ENCODE measurements around the gene RPS25.
"Not testable (repeated sequence)": the region's sequence is repeated elsewhere in the genome, so short reads cannot be mapped to it uniquely, and the experiment has no call there.

RPS25 gene

GRCh38 chr11:119018074-119018938, at the start of gene RPS25, which contains the start of gene TRAPPC4:
TSS of gene RPS25 (minus strand) at chr11:119018343. CDS start at chr11:119018284, 59 bp downstream.
TSS of gene TRAPPC4 (plus strand) at chr11:119018766. CDS start at chr11:119018796, 30 bp downstream.
- DNase-seq (ENCODE audit: low read depth) = peak; percentile 93

DNA sequence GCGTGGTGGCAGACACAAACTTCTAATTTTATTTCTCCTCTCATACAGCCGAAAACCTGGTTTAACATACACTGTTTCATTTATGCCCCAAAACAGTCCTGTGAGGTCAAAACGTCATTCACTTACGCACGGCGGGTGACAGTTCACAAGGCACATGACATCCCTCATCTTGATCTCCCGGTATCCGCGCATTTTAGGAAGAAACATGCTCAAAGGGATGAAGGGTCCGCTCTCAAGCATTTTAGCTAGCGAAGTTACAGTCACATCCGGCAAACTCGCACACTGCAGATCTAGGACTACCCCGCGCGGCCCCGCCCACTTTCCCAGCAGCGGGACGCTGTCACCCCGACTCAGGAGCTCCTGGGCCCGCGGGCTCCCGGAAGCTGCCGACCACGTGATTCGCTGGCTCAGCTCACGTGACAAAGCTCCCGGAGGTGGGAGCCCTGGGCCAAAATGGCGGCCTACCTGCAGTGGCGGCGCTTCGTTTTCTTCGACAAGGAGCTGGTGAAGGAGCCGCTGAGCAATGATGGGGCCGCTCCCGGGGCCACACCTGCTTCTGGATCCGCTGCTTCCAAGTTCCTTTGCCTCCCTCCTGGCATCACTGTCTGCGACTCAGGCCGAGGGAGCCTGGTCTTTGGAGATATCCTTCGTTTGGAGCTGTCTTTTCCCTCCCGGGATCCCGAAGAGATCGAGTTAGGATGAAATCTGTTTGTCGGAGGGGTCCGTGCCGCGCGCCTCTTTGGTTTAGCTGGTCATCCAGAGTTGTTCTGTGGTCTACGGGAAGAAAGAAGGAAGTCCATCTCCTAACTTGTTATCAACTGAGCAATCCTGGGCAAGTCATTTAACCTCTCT, 49.5 kb upstream of the RPS25 start, which contains the start of gene VPS11:
Gene VPS11 (plus strand): TSS at position 448 of the 852 bp plus-strand sequence. CDS start 6 bp downstream, at position 454.
- DNase-seq (ENCODE audit: low read depth) = peak; percentile 95

DNA sequence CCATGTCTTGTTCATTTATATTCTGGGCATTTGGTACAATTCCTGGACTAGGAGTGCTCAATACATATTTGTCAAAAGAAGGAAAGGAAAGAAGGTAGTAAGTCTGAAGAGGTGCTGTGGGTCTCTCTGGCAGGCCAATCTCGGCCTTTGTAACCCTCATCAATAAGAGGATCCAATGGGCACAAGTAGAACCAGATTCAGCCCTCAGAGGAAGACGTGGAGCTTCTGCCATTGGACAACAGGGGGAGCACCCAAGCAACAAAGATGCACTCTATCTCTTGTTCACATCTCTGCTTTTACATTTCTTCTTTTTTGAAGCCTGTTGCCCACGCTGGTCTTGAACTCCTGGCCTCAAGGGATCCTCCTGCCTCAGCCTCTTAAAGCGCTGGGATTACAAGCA, 47.2 kb upstream of the RPS25 start:
- DNase-seq (ENCODE audit: low read depth) = peak; percentile 22

GRCh38 chr11:119062779-119063178, 44.6 kb upstream of the RPS25 start:
- DNase-seq (ENCODE audit: low read depth) = peak; percentile 64

DNA sequence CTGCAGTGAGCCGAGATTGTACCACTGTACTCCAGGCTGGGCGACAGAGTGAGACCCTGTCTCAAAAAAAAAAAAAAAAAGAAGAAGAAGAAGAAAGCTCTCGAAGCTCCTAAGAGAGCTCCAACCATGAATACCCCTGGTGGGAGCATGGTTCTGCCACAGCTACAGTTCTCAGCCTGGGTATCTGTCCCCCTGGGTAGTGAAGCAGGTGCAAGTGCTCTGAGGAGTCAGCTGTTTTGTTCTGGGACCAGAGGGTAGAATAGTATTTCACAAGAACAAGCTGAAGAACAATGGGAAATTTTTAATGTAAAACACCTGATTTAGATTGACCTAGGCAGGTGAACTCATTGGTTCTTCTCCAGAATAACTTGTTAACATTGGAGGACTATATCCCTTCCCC, 43.1 kb upstream of the RPS25 start:
- no peak for DNase-seq (ENCODE audit: low read depth)

DNA sequence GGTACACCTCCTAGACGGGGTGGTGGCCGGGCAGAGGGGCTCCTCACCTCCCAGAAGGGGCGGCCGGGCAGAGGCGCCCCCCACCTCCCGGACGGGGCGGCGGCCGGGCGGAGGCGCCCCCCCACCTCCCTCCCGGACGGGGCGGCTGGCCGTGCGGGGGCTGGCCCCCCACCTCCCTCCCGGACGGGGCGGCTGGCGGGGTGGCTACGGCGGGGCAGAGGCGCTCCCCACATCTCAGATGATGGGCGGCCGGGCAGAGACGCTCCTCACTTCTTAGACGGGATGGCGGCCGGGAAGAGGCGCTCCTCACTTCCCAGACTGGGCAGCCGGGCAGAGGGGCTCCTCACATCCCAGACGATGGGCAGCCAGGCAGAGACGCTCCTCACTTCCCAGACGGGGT, 41.0 kb upstream of the RPS25 start:
- DNase-seq (ENCODE audit: low read depth) = not testable (repeated sequence)

- peak; percentile 95 for DNase-seq (ENCODE audit: low read depth)
Observed at GRCh38 chr11:119057000-119057769, 39.0 kb upstream of the RPS25 start, which contains the start of gene HYOU1. TSS of gene HYOU1 (minus strand) at chr11:119057205. CDS start at chr11:119056160, 1,045 bp downstream.

DNA sequence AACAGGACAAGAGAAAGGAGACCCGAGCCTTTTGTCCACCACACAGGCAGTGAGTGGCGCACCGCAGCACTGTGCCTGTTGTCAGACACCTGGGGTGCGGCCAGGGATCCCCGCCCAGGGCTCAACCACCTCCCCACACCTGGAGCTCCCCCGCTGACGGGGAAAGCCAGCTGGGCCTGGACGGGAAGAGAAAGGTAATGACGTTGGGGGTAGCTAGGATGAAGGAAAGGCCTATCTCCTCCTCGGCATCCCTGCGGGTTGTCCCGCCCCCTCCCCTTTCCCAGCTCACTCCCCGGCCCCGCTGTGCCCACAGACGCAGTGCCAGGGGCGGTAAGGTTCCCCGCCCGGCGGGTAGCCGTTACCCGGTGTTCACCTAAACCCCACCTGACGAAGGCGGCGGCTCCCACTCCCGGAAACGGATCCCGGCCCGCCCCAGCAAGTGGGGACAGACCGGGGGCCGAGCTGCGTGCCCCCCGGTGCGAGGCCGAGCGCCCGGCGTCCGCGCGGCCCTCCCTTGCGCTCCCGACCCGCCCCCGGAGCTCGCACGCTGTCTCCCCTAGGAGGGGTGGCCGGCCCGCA, 38.4 kb upstream of the RPS25 start:
- no peak for DNase-seq (ENCODE audit: low read depth)

- peak; percentile 32 for DNase-seq (ENCODE audit: low read depth)
Observed at GRCh38 chr11:119055901-119056300, 37.8 kb upstream of the RPS25 start.

GRCh38 chr11:119054418-119054817, 36.3 kb upstream of the RPS25 start:
- no peak for DNase-seq (ENCODE audit: low read depth)

- no peak for DNase-seq (ENCODE audit: low read depth)
Observed at GRCh38 chr11:119052163-119052814, 34.1 kb upstream of the RPS25 start.

- no peak for DNase-seq (ENCODE audit: low read depth)
Observed at GRCh38 chr11:119051440-119052162, 33.5 kb upstream of the RPS25 start.

GRCh38 chr11:119049081-119049480, 30.9 kb upstream of the RPS25 start:
- no peak for DNase-seq (ENCODE audit: low read depth)

DNA sequence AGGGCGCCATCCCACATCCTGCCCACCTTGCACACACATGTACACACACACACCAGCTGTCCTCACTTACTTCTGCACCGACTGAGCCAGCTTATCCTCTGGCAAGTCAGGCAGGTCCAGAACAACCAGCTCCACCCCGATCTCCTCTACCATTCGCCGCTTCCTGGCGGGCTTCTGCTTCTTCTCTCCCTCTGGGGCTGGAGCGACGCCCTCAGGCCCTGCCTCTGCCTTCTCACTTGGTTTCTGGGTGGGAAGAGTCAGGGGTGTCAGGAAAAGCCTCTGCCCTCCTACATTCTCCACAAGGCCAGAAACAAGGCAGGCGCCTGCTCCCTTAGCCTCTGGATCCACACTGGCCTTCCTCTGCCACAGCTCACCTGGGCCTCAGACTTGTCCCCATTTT, 30.5 kb upstream of the RPS25 start:
- DNase-seq (ENCODE audit: low read depth) = no peak

GRCh38 chr11:119047205-119047604, 29.1 kb upstream of the RPS25 start:
- DNase-seq (ENCODE audit: low read depth) = no peak

- no peak for DNase-seq (ENCODE audit: low read depth)
Observed at GRCh38 chr11:119046489-119046888, 28.3 kb upstream of the RPS25 start.

GRCh38 chr11:119044708-119045107, 26.6 kb upstream of the RPS25 start:
- no peak for DNase-seq (ENCODE audit: low read depth)

DNA sequence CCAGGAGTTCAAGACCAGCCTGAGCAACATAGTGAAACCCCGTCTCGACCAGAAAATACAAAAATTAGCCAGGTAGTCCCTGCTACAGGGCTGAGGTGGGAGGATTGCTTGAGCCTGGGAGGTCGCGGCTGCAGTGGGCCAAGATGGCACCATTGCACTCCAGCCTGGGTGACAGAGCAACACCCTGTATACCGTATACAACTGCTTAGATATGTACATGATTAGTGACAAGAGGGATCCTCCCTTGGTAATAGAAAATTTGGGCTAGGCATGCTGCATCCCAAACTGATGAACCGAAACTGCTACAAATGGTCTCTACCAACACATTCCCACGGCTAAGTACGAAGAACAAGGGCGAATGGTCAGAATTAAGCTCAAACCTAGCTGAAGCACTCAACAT, 24.8 kb upstream of the RPS25 start:
- DNase-seq (ENCODE audit: low read depth) = no peak

GRCh38 chr11:119041821-119042514, 23.8 kb upstream of the RPS25 start:
- no peak for DNase-seq (ENCODE audit: low read depth)

DNA sequence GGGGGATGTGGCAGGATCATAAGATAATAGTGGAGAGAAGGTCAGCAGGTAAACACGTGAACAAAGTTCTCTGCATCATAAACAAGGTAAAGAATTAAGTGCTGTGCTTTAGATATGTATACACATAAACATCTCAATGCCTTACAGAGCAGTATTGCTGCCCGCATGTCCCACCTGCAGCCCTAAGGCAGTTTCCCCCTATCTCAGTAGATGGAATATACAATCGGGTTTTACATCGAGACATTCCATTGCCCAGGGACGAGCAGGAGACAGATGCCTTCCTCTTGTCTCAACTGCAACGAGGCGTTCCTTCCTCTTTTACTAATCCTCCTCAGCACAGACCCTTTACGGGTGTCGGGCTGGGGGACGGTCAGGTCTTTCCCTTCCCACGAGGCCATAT, 21.3 kb upstream of the RPS25 start:
- not testable (repeated sequence) for DNase-seq (ENCODE audit: low read depth)

All from fibroblast of gingiva (primary cell).